ENCODE data around the gene CDH13.

- TF ChIP-seq CTCF (conservative IDR thresholded peaks at IDR 0.05; ENCODE audit: low read depth, low read length) (peak; percentile 49), EZH2 (IDR thresholded peaks at IDR 0.05; ENCODE audit: borderline replicate concordance, low read depth, low read length, poor library complexity, severe bottlenecking) (no peak)
Observed at GRCh38 chr16:82631701-82632685, 5.2 kb downstream of the CDH13 start.

All from A673 (cell line).